H1 (cell line): Measurements from ENCODE around the gene LRRK1. TPM values are rescaled to one million over a fixed set of nuclear protein-coding genes. Genes with fewer than 3 reads are reported as not detected.

Experiments
- CTCF ChIA-PET: fragments of 300-600 bp; sonication (Branson Sonifier 250); formaldehyde crosslinking; loops from one replicate; lab custom pipeline; 2021; ENCODE audit not compliant: partially characterized antibody; lab: Charles Lee
- POLR2A ChIA-PET: fragments of 300-600 bp; sonication (Branson Sonifier 250); formaldehyde crosslinking; loops from one replicate; lab custom pipeline; 2021; ENCODE audit warnings: inconsistent platforms; ENCODE audit not compliant: partially characterized antibody; lab: Charles Lee
- DNase-seq, 2 experiments: peaks; one replicate each; pipeline versions ENCODE4 v3.0.0 to v3.0.0-alpha.2; 2010 to 2022; ENCODE audit warnings: low spot score in 2 of 2, low read depth in 1 of 2, mixed read lengths in 1 of 2
- FAIRE-seq: peaks from 2 replicates; lab custom pipeline; 2011; peaks lifted over from hg19 to GRCh38; lab: Jason Lieb, UNC
- H2AFZ ChIP-seq: 2 replicates; pipeline ENCODE4 v1.8.1; 2012; ENCODE audit warnings: low read length, inconsistent platforms
- H2AK5ac ChIP-seq: 2 replicates; pipeline ENCODE4 v1.6.1; 2013; ENCODE audit warnings: low read depth, low read length
- H2BK120ac ChIP-seq: replicated peaks from 2 replicates; pipeline ENCODE3; 2013; ENCODE audit warnings: low read depth, low read length, inconsistent platforms
- H2BK12ac ChIP-seq: 2 replicates; pipeline ENCODE4 v1.6.1; 2013; ENCODE audit warnings: low read depth, low read length
- H2BK15ac ChIP-seq: 2 replicates; pipeline ENCODE4 v1.6.1; 2013; ENCODE audit warnings: low read length
- H2BK20ac ChIP-seq: 2 replicates; pipeline ENCODE4 v1.6.1; 2013; ENCODE audit warnings: low read length
- H2BK5ac ChIP-seq: 2 replicates; pipeline ENCODE4 v1.6.1; 2013; ENCODE audit warnings: low read depth, low read length
- H3K14ac ChIP-seq: 2 replicates; pipeline ENCODE4 v1.6.1; 2013; ENCODE audit warnings: inconsistent platforms; ENCODE audit not compliant: insufficient read length
- H3K18ac ChIP-seq: 2 replicates; pipeline ENCODE4 v1.6.1; 2013; ENCODE audit warnings: low read length; ENCODE audit errors: extremely low read depth
- H3K23ac ChIP-seq: 2 replicates; pipeline ENCODE4 v1.6.1; 2013; ENCODE audit warnings: inconsistent platforms; ENCODE audit not compliant: insufficient read length
- H3K23me2 ChIP-seq: 2 replicates; pipeline ENCODE4 v1.6.1; 2013; ENCODE audit warnings: low read depth, low read length
- H3K27ac ChIP-seq: 2 replicates; pipeline ENCODE4 v1.6.1; 2011; ENCODE audit warnings: low read depth, low read length, inconsistent platforms
- H3K27me3 ChIP-seq, 4 experiments: replicated peaks in 1 of 4; 1 replicate in 1 of 4; 2 replicates in 3 of 4; pipeline versions ENCODE4 v1.6.1 to v1.8.1; 2011 to 2013; ENCODE audit warnings: low read length in 3 of 4, mild to moderate bottlenecking in 3 of 4, inconsistent platforms in 2 of 4, mixed read lengths in 2 of 4, moderate library complexity in 1 of 4; ENCODE audit not compliant: control insufficient read depth in 3 of 4, insufficient read depth in 3 of 4; ENCODE audit errors: extremely low read depth in 1 of 4
- H3K36me3 ChIP-seq, 4 experiments: 2 replicates each; pipeline versions ENCODE4 v1.6.1 to v1.8.1; 2011 to 2013; ENCODE audit warnings: mild to moderate bottlenecking in 4 of 4, low read length in 3 of 4, moderate library complexity in 2 of 4, control low read depth in 1 of 4, inconsistent platforms in 1 of 4; ENCODE audit not compliant: insufficient read depth in 4 of 4, control insufficient read depth in 2 of 4
- H3K4ac ChIP-seq: replicated peaks from 2 replicates; pipeline ENCODE3; 2013; ENCODE audit warnings: low read length, low read depth, mixed read lengths, inconsistent platforms; ENCODE audit not compliant: insufficient read length
- H3K4me1 ChIP-seq, 4 experiments: replicated peaks in 1 of 4; 1 replicate in 1 of 4; 2 replicates in 3 of 4; pipeline versions ENCODE4 v1.6.1 to v1.8.1; 2011 to 2013; ENCODE audit warnings: low read length in 3 of 4, inconsistent platforms in 2 of 4, mixed read lengths in 1 of 4; ENCODE audit not compliant: insufficient read depth in 4 of 4, control insufficient read depth in 3 of 4
- H3K4me2 ChIP-seq, 2 experiments: 2 replicates each; pipeline versions ENCODE4 v1.6.1 to v1.8.1; 2011 to 2013; ENCODE audit warnings: low read depth in 2 of 2, low read length in 2 of 2, control low read depth in 1 of 2, inconsistent platforms in 1 of 2, mild to moderate bottlenecking in 1 of 2; ENCODE audit not compliant: insufficient read depth in 1 of 2
- H3K4me3 ChIP-seq, 4 experiments: fragments of 200-600, 300-600 bp in 1 of 4; sonication (generic), shearing (Covaris generic), sonication (Bioruptor Twin) in 1 of 4; 2 replicates each; pipeline versions ENCODE4 v1.5.1 to v1.8.1; 2011 to 2016; ENCODE audit warnings: low read length in 4 of 4, low read depth in 3 of 4, control low read depth in 2 of 4, inconsistent platforms in 2 of 4, mild to moderate bottlenecking in 2 of 4, mixed read lengths in 1 of 4, moderate library complexity in 1 of 4; ENCODE audit not compliant: insufficient read depth in 2 of 4; ENCODE audit errors: extremely low read depth in 1 of 4
- H3K56ac ChIP-seq: replicated peaks from 2 replicates; pipeline ENCODE3; 2013; ENCODE audit warnings: low read depth, mild to moderate bottlenecking, mixed read lengths, low read length, inconsistent platforms; ENCODE audit not compliant: insufficient read length
- H3K79me1 ChIP-seq: 2 replicates; pipeline ENCODE4 v1.6.1; 2013; ENCODE audit warnings: low read depth, low read length, control low read depth
- H3K79me2 ChIP-seq, 2 experiments: 2 replicates each; pipeline versions ENCODE4 v1.6.1 to v1.8.1; 2012 to 2013; ENCODE audit warnings: low read length in 2 of 2, mild to moderate bottlenecking in 2 of 2, inconsistent platforms in 1 of 2; ENCODE audit not compliant: insufficient read depth in 2 of 2, control insufficient read depth in 1 of 2
- H3K9ac ChIP-seq, 4 experiments: replicated peaks in 1 of 4; 1 replicate in 1 of 4; 2 replicates in 3 of 4; pipeline versions ENCODE4 v1.6.1 to v1.8.1; 2011 to 2013; ENCODE audit warnings: low read depth in 3 of 4, low read length in 3 of 4, control low read depth in 2 of 4, mild to moderate bottlenecking in 2 of 4, moderate library complexity in 2 of 4, inconsistent platforms in 1 of 4; ENCODE audit errors: extremely low read depth in 1 of 4
- H3K9me3 ChIP-seq, 2 experiments: 2 replicates each; pipeline versions ENCODE4 v1.6.1 to v1.8.1; 2012 to 2013; ENCODE audit warnings: mild to moderate bottlenecking in 2 of 2, moderate library complexity in 2 of 2, control low read depth in 1 of 2, inconsistent platforms in 1 of 2, low read depth in 1 of 2, low read length in 1 of 2, mixed read lengths in 1 of 2; ENCODE audit not compliant: insufficient read depth in 2 of 2
- H4K20me1 ChIP-seq, 2 experiments: replicated peaks in 1 of 2; 2 replicates each; pipeline versions ENCODE3 to v1.8.1; 2011 to 2013; ENCODE audit warnings: inconsistent platforms in 2 of 2, low read length in 2 of 2, mild to moderate bottlenecking in 1 of 2; ENCODE audit not compliant: insufficient read depth in 2 of 2, control insufficient read depth in 1 of 2
- H4K5ac ChIP-seq: 2 replicates; pipeline ENCODE4 v1.6.1; 2013; ENCODE audit warnings: low read length, low read depth, mixed read lengths, inconsistent platforms; ENCODE audit not compliant: insufficient read length
- H4K8ac ChIP-seq: 2 replicates; pipeline ENCODE4 v1.8.0; 2013; ENCODE audit warnings: mild to moderate bottlenecking, moderate library complexity, low read length, inconsistent platforms; ENCODE audit not compliant: insufficient read depth; ENCODE audit errors: extremely low read depth
- H4K91ac ChIP-seq: replicated peaks from 2 replicates; pipeline ENCODE3; 2013; ENCODE audit warnings: low read length, mixed read lengths, inconsistent platforms; ENCODE audit not compliant: insufficient read length
- BCL11A ChIP-seq, 2 experiments: IDR thresholded peaks; one replicate each; pipeline ENCODE4 v1.6.1; 2011; ENCODE audit warnings: low read depth in 2 of 2, low read length in 2 of 2, mild to moderate bottlenecking in 2 of 2
- CHD1 ChIP-seq: IDR thresholded peaks from 2 replicates; pipeline ENCODE4 v1.6.1; 2012; ENCODE audit warnings: low read depth, low read length, improper control_type of control experiment
- CHD2 ChIP-seq: IDR thresholded peaks from 2 replicates; pipeline ENCODE4 v1.6.1; 2012; ENCODE audit warnings: low read length, improper control_type of control experiment
- CREB1 ChIP-seq: IDR thresholded peaks from 2 replicates; pipeline ENCODE4 v1.6.1; 2012; ENCODE audit warnings: inconsistent platforms
- E2F6 ChIP-seq: IDR thresholded peaks from 2 replicates; pipeline ENCODE4 v1.6.1; 2012; ENCODE audit warnings: inconsistent platforms
- EZH2 ChIP-seq: fragments of 200-600 bp; sonication (generic); IDR thresholded peaks from 2 replicates; pipeline ENCODE4 v1.7.1; 2012; ENCODE audit warnings: low read depth, mild to moderate bottlenecking, moderate library complexity, low read length, inconsistent platforms; ENCODE audit not compliant: severe bottlenecking
- HDAC6 ChIP-seq: IDR thresholded peaks from one replicate; pipeline ENCODE4 v1.7.1; 2012; ENCODE audit warnings: low read depth, mild to moderate bottlenecking, inconsistent platforms, low read length, moderate library complexity
- KDM4A ChIP-seq: IDR thresholded peaks from one replicate; pipeline ENCODE4 v1.7.1; 2012; ENCODE audit warnings: low read depth, mild to moderate bottlenecking, moderate library complexity, low read length, inconsistent platforms; ENCODE audit not compliant: severe bottlenecking
- PHF8 ChIP-seq: fragments of 200-600 bp; sonication (generic); conservative IDR thresholded peaks from 2 replicates; pipeline ENCODE4 v1.7.1; 2012; ENCODE audit warnings: low read depth, mild to moderate bottlenecking, inconsistent platforms, low read length, moderate library complexity
- POLR2AphosphoS5 ChIP-seq: IDR thresholded peaks from 2 replicates; pipeline ENCODE4 v1.6.1; 2011; ENCODE audit warnings: low read depth, low read length
- POU5F1 ChIP-seq: IDR thresholded peaks from 2 replicates; pipeline ENCODE4 v1.6.1; 2011; ENCODE audit warnings: low read depth, mild to moderate bottlenecking, low read length, moderate library complexity
- RXRA ChIP-seq: IDR thresholded peaks from 2 replicates; pipeline ENCODE4 v1.6.1; 2011; ENCODE audit warnings: low read depth, mild to moderate bottlenecking, low read length, moderate library complexity; ENCODE audit not compliant: insufficient read depth
- SP4 ChIP-seq: IDR thresholded peaks from 2 replicates; pipeline ENCODE4 v1.6.1; 2012; ENCODE audit warnings: low read length, inconsistent platforms
- YY1 ChIP-seq: IDR thresholded peaks from 2 replicates; pipeline ENCODE4 v1.6.1; 2011; ENCODE audit warnings: low read depth, mild to moderate bottlenecking, low read length
- ZNF274 ChIP-seq: IDR thresholded peaks from 2 replicates; pipeline ENCODE4 v1.7.0; 2012; ENCODE audit warnings: low read length, borderline replicate concordance; ENCODE audit errors: extremely low read depth
- WGBS, 2 experiments: shearing (Covaris generic) in 1 of 2; methylation state at CpG; one replicate each; pipeline versions ENCODE4 v1.1.6 to v1.1.7; 2013 to 2015; ENCODE audit warnings: low lambda C conversion rate in 2 of 2, mixed read lengths in 2 of 2, inconsistent platforms in 1 of 2, low coverage in 1 of 2, missing lambda C conversion rate in 1 of 2; ENCODE audit not compliant: insufficient replicate concordance in 2 of 2, insufficient coverage in 1 of 2, insufficient read length in 1 of 2; ENCODE audit errors: extremely low coverage in 1 of 2, missing lambda C conversion rate in 1 of 2; 5-methylcytosine and 5-hydroxymethylcytosine counted together
- polyA plus RNA-seq, 7 experiments: library from polyadenylated mRNA; depleted of rRNA in 3 of 7; stranded (reverse) in 5 of 7; unstranded in 2 of 7; fragments of >200 nt in 5 of 7; fragments of 200-250 nt in 2 of 7; gene quantifications; 1 replicate in 5 of 7; 2 replicates in 1 of 7; 4 replicates in 1 of 7; pipeline versions ENCODE4 v1.2.1 to v1.2.3, GENCODE V29; 2011 to 2013; ENCODE audit warnings: missing spikeins in 2 of 7, mixed read lengths in 2 of 7
- total RNA-seq: library from RNA; stranded (reverse); fragmentation: NEBNext Ultra II Directional; extraction: Animal tissue kit (Norgen Biotek cat#: 25700); gene quantifications from 2 replicates; pipeline ENCODE4 v1.2.1, GENCODE V29; 2021

Gene LRRK1
- total and polyA plus RNA-seq, 2 of the 8 experiments (the other 6 are each of a cell fraction or from before 2014, with no cell fraction given), result 1.2 to 3.6 TPM

GRCh38 chr15:100966997-100967396 lies 47.8 kb downstream of the LRRK1 start:
- Histone ChIP-seq H3K79me2 (no peaks in the 10 kb centered on the region), H3K4me3 (no peak overlapping the region), H4K5ac (no peak overlapping the region), H4K91ac (no peak overlapping the region), H3K79me1 (no peaks in the 10 kb centered on the region), H2BK12ac (no peak overlapping the region), H3K14ac (no peak overlapping the region), H2AK5ac (no peak overlapping the region), H2BK20ac (no peak overlapping the region), H3K18ac (no peak overlapping the region), H3K4me1 (no peaks in the 10 kb centered on the region; a peak in 1 of 7 replicates), H3K27me3 (peaks cover 0 to 6% (median 1%) of the 10 kb centered on the region in 4 experiments; a peak in 2 of 7 replicates), H3K4me2 (no peak overlapping the region), H2BK15ac (no peak overlapping the region), H4K8ac (no peak overlapping the region), H3K56ac (no peak overlapping the region), H2AFZ (no peak overlapping the region), H3K4ac (no peak overlapping the region), H4K20me1 (no peaks in the 10 kb centered on the region), H3K9ac (no peak overlapping the region), H3K23me2 (no peaks in the 10 kb centered on the region), H2BK120ac (no peak overlapping the region), H3K36me3 (no peaks in the 10 kb centered on the region), H3K27ac (no peak overlapping the region), H3K9me3 (no peaks in the 10 kb centered on the region), H3K23ac (no peak overlapping the region), H2BK5ac (no peak overlapping the region)
- WGBS, 2 experiments, result 71% methylated on average over 4 of the region's 4 CpGs; no CpG with 5 or more reads in 1 of the 2 experiments
- FAIRE-seq (no peak), DNase-seq (no peak)
- ChIA-PET CTCF (interaction anchor here (0.6 to 1.5 kb wide), 4 partner anchors 26 to 127 kb away, joined by 3 to 6 read pairs (median 4); no protein-coding TSS in a partner anchor), POLR2A (no interaction called here)
- TF ChIP-seq POLR2AphosphoS5 (no peak), BCL11A (IDR thresholded peaks at IDR 0.05; ENCODE audit: low read depth in 2 of 2, low read length in 2 of 2) (no peak), CREB1 (no peak), HDAC6 (no peak), E2F6 (no peak), YY1 (no peak), ZNF274 (no peak), EZH2 (no peak), POU5F1 (no peak), RXRA (no peak), KDM4A (no peak), PHF8 (no peak), SP4 (no peak), CHD1 (no peak), CHD2 (no peak)
